C4-2B (cell line): Measurements from ENCODE around the gene ZNF281.

Experiments used
- ZFX ChIP-seq: fragments of 450-650 bp; IDR thresholded peaks from 2 replicates; pipeline ENCODE4 v1.6.1; 2017
- TF ChIP-seq, protein P1 (sequence below): fragments of 450-650 bp; conservative IDR thresholded peaks from 2 replicates; pipeline ENCODE4 v1.5.1; 2017; ENCODE audit warnings: mild to moderate bottlenecking

DNA sequence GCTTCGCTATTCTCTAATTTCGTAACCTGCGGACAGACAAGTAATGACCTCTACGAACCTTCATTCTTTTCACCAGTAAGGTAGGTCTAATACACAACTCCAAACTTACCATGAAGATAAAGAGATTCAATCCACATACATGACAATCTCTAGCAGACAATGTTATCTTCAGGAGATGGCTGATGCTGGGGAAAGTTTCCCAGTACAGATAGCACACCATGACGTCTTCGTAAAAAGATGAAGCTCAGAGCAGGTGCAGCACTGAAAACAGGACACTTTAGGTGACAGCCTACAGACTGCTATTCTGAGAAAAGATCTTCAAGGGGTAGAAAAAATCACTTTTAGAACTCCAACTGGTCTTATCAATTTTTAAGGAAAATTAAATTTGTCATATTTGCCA is 41.3 kb downstream of the ZNF281 start:
- TF ChIP-seq, protein P1, sequence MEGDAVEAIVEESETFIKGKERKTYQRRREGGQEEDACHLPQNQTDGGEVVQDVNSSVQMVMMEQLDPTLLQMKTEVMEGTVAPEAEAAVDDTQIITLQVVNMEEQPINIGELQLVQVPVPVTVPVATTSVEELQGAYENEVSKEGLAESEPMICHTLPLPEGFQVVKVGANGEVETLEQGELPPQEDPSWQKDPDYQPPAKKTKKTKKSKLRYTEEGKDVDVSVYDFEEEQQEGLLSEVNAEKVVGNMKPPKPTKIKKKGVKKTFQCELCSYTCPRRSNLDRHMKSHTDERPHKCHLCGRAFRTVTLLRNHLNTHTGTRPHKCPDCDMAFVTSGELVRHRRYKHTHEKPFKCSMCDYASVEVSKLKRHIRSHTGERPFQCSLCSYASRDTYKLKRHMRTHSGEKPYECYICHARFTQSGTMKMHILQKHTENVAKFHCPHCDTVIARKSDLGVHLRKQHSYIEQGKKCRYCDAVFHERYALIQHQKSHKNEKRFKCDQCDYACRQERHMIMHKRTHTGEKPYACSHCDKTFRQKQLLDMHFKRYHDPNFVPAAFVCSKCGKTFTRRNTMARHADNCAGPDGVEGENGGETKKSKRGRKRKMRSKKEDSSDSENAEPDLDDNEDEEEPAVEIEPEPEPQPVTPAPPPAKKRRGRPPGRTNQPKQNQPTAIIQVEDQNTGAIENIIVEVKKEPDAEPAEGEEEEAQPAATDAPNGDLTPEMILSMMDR: no peak
- TF ChIP-seq ZFX: no peak
